ENCODE measurements around the gene GRIA4.

Gene GRIA4

DNA sequence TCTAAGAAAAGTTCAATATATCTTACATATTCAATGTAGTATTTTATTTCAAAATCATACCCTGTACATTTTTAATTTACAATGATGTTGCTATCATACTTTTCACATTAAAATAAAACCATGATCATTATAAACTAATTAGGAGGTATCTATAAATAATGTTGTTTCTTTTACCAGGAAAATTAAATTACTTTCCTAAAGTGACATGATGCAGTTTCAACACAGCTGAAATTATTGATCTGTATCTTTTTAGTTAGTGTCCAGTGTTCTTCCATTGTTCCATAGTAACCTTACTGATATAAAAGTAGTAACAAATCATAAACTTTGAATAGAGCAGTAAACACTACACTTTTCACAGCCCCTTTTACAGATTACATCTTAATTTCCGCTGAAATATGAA, 29.7 kb downstream of the GRIA4 start:
- no peak for DNase-seq (ENCODE audit: low spot score)

DNA sequence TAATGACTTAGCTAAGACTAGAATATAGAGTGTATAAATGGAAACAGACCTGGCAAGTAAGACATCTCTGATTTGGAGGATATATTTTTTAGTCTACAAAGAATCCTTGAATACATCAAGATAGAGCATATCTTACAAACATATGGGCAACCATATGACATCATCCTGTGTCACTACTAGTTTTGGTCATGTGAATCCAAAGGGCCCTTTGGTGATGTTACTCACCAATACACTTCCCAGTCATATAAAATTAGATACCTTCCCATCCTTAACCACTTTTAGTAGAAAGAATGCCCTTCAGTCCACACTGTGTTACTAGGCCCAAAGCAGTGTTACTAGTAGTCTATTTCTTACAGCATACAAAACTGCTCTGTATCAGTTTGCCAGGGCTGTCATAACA, 31.6 kb downstream of the GRIA4 start:
- DNase-seq (ENCODE audit: low spot score), result no peak

DNA sequence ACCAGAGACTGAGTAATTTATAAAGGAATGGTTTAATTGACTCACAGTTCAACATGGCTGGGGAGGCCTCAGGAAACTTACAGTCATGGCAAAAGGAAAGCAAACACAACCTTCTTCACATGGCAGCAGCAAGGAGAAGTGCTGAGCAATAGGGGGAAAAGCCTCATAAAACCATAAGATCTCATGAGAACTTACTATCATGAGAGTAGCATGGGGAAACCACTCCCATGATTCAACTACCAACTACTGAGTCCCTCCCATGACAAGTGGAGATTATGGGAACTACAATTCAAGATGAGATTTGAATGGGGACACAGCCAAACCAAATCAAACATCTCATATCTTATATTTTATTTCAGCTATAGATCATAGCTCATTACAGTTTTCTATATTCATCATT, 33.0 kb downstream of the GRIA4 start:
- DNase-seq (ENCODE audit: low spot score), result no peak

DNA sequence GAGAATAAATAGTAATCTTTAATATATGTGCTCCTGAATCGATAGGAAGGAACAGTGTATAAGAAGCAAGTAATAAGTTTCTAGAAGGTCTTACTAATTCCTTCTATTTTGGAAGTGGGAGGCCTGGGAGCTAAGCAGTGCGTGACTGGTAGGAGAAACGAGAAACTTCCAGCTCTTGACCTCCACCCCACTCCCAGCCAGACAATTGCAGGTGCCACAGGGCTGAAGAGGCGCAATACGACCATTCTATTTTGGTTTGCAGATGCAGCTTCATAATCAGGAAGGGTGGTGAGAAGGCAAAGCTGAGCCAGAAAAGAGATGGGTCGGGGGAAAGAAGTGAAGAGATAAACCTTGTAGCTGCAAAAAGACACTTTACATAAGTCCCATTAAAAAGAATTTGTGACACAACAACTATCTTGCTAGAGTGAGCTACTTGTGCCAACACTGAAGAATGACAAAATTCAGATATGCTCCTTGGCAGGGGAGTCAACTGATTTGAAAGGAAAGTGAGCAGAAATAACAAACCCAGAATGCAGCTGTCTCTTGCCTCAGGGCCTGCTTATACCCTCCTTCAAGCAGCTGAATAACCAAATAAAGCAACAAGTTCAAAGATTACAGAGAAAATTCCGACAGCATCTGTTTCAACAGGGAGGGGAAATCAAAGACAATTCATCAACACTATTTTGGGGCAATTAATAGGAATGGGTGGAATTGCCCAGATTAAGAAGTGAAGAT, 35.1 kb downstream of the GRIA4 start:
- no peak for DNase-seq (ENCODE audit: low spot score)

DNA sequence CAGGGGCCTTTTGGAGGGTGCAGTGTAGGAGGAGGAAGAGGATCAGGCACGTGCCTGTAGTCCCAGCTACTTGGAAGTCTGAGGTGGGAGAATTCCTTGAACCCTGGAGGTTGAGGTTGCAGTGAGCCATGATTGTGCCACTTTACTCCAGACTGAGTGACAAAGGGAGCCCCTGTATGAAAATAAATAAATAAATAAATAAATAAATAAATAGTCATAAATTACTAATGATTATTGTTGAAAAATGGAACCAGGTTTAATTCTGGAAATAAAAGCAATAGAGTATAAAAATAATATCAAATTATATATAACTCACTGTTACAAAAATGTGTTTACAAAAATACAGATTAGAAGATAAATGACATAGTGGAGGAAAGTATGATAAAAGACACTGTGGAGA, 37.9 kb downstream of the GRIA4 start:
- no peak for DNase-seq (ENCODE audit: low spot score)

DNA sequence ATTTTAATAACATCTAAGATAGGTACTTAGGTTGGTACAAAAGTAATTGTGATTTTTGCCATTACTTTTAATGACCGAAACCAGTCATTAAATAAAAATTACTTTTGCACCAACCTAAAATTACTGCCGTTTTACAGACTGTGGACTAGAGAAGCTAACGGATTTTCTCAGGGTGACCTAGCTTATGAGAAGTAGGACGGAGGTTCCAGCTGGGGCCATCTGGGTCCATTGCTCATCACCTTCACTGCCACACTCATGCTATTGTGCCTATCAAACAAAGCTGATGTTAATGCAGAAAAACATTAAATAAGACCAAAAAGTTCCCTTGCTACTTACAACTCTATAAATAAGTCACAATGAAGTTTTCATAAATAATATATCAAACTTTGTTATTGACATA, 38.9 kb downstream of the GRIA4 start:
- DNase-seq (ENCODE audit: low spot score), result no peak

DNA sequence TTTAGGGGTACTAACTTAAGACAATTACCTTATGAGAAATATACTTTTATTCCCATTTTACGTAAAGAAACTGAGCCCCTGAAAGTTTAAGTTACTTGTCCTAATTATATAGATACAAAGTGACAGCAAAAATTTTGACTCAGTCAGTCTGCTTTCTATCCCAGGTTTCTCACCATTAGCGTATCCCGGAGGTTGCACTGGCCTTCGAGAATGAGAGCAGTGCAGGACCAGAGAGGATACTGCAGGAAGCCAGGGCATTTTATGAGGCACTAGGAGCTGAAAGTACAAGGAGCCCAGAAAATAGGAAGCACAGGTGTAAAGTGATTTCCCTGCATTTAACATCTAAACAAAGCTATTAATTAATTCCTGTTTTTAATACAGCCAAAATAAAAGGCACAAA, 55.4 kb downstream of the GRIA4 start:
- no peak for DNase-seq (ENCODE audit: low spot score)

DNA sequence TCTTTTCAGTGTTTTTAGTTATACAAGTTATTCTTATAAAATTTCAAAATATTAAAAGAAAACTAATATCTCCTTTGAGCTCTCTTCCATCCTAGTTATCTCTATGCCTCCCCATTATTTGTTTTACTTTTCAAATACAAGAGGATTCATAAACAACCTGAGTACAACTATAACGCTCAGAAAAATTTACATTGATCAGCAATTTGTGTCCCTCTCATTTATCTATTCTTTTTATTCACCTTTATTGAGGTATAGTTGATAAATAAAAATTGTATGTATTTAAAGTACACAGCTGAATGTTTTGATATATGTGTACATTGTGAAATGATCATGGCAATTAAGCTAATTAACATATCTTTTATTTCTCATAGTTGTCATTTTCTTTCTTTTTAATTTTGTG, 57.6 kb downstream of the GRIA4 start:
- no peak for DNase-seq (ENCODE audit: low spot score)

DNA sequence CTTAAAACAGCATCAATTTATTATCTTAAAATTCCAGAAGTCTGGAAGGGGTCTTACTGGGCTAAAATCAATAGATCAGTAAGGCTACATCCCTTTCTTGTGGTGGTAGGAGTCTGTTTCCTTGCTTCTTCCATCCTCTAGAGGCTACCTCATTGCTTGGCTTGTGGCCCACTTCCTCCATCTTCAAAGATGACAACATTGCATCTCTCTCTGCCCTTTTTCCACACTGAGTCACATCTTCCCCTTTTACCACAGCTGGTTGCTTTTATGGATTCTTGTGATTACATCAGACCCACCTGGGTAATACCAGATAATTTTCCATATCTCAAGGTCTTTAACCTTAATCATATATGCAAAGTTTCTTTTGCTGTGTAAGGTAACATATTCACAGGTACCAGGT, 60.9 kb downstream of the GRIA4 start:
- DNase-seq (ENCODE audit: low spot score), result no peak

DNA sequence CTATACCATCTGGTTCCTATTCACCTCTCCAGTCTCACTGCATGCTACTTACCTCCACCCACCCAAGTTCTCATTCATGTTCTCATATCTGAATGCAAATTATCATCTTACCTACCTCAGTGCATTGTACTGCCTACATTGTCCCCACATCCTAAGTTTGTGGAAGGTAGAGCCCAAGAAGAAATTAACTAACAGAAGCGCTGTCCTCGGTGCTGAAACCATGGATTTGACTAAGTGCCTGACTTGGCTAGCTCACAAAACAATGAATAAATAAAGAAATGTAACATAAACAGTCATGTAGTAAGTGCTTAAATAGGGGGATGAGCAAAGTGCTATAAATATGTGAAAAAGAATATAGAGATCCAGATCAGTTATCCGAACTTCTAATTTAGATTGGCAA, 63.2 kb downstream of the GRIA4 start:
- peak; percentile 34 for DNase-seq (ENCODE audit: low spot score)

DNA sequence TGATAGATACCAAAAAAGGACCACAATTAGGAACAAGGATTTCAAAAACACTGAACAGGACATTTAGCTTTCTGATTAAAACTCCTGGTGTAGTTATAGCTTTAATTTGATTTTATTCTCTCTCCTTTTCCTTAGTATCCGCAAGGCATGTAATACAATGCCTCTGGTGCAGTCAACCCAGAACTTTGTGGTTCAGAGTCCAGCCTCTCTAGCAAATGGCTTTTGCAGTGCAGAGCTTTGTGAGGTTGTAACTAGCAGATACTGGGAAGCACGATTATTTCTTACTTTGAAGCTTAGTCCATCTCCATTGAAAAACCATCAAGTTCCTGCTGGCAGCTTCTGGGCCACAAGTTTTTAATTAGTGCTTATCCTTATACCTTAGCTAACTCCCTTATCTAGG, 79.8 kb downstream of the GRIA4 start:
- no peak for DNase-seq (ENCODE audit: low spot score)

DNA sequence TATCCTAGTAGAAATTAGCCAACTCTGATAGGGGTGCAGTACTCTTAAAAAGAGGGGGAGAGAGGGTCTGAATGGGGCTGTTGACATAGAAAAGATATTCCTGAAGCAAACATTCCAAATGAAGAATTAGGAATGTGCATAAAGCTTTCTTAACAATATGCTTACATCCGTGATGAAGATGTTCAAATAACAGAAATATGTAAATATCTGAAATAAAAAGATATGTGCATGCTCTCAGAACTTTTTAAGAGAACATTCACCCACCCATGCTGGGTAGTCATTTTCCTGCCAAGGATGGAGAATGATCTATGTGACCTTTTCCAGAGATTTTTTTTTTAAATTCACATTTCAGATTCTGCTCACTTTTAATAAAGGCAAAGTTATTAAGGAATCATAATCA, 80.6 kb downstream of the GRIA4 start:
- no peak for DNase-seq (ENCODE audit: low spot score)

DNA sequence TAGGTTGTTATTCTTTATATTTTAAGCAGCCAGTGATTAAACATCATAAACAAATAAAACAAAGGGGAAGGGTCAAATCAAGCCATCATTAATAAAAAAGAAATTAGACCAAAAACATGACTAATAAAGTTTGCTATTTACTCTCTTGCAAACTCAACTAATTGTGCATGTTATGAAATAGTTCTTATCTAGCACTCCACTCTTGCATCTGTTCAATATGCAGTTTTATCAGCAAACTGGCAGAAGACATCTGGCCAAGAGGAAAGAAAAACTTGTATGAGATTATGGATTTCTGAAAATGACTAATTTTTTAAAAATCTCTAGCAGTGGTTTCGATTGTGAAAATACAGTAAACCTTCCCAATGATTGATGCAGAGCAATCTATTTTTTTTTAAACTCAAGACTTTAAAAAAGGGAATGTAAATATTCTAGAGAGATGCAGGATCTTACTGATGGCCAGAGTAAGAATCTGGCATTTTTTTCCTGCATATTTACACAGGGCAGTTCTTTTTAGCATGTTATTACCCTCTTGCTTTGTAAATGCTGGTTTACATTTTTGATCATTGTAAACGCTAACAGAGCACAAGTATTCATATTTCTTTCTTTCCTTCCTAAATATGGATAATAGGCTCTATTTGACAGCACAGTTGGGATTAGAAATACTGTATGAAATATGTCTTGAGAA, 83.3 kb downstream of the GRIA4 start:
- DNase-seq (ENCODE audit: low spot score), result no peak

DNA sequence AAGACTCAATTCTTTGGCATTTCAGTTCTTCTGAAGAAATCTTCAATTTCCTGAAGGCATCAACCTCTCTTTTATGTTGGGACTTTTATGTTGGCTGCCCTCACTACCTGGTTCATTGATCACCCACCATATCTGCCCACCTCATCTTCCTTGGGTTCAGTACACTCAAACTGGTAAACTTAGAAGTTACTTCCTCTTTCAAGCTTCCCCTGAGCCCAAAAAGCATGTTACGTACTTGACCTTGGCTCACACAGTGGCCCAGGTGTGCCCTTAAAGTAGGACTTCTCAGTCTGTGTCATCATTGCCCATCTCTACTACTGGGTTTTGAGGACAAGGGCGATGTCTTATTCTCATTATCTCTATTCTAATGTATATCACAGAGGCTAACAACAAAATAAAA, 86.1 kb downstream of the GRIA4 start:
- no peak for DNase-seq (ENCODE audit: low spot score)

DNA sequence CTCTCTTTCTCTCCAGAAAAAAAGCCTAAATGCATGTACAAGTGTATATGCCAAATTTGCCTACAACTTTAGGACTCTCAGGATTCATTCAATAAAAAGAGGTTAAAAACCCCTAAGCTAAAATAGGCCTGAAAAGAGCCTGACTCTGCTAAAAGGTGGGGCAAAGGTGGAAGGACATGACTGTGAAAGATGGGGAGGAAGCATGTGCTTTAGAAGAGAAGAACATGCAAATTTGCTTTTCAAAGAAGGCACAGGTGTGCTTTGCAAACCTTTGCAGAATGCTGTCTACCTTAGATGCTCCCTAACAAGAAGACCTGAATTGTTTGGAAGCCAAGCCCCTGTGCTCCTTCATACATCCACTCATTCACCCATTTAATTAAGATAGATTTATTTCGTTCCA, 87.4 kb downstream of the GRIA4 start:
- DNase-seq (ENCODE audit: low spot score), result no peak

DNA sequence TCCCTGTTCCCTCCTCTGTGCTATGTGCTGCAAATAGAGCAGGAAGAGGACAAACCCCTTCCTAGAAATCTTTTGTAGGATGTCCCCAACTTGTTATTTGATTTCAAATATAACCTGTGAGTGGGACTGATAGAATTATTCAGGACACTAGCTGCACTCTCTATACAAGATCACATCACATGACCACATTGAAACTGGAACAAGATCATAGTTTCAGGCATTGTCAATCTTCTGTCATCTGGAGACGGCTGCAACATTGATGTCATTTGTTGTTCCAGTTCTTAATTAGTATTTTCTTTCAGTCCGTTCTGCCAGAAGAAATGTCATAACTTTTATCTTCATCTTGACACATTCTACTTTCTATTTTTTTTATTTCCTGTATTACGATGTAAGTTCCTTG, 89.3 kb downstream of the GRIA4 start:
- no peak for DNase-seq (ENCODE audit: low spot score)

DNA sequence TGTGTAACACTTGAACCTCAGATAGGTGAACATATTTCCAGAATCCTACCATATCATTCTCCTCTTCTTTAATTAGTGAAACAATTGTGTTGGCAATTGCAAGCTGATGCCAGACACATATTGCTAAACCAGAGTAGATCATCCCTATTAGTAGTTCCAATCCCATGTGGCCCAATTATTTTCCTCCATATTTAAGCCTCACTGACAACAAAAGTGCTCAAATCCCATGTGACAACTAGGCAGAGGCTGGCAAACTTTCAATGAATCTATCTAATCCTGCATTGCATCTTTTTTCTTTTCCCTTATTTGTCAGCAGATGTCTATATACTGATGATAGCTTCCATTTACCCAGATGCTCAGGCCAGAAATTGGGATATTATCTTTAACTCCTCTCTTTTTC, 90.4 kb downstream of the GRIA4 start:
- DNase-seq (ENCODE audit: low spot score), result no peak

DNA sequence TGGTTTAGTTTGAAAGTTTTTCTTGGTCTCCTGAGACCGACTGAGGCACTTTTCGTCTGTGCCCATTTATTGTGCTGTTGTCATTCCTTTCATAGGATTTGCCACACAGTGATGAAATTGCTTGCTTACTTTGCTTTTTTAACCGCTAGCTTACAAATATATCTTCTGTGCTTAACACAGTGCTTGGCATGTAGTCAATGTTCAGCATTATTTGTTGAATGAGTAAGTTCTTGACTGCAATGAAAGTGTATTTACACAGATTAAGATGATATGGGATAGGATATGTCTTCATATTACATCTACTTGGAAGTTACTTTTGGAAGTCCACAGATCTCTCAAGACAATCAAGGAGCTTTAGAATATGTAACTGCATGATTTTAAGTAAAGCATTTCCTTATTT, 91.2 kb downstream of the GRIA4 start:
- no peak for DNase-seq (ENCODE audit: low spot score)

DNA sequence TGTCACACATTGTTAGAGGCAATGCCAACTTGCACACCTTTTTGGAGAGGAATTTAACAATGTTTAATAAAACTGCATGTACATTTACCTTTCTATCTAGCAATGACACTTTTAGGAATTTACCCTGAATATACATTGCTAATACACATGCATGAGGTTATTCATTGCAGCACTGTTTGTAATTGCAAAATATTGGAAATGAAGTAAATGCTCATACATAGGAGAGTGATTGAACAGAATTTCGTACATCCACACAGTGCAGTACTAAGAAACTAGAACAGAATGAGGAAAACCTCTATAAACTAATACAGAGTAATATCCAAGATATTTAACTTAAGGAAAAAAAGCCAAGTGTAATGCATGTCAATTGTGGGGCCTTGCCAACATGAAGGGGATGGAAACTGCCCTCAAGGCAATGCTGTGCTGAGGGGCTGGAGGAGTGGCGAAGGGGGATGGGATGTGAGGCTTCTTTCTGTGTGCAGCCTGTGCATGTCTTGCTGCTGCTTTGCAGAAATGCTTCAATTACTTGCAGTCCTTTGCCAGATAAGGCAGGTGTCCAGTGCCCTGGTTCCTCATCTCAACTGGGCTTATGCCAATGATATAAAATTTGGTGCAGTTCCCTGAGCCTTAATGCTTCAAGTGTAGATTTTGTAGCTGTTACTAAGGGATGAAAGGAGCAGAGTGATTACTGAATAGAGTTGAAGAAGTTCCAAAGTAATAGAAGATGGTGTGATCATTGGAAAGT, 96.1 kb downstream of the GRIA4 start:
- DNase-seq (ENCODE audit: low spot score), result no peak

DNA sequence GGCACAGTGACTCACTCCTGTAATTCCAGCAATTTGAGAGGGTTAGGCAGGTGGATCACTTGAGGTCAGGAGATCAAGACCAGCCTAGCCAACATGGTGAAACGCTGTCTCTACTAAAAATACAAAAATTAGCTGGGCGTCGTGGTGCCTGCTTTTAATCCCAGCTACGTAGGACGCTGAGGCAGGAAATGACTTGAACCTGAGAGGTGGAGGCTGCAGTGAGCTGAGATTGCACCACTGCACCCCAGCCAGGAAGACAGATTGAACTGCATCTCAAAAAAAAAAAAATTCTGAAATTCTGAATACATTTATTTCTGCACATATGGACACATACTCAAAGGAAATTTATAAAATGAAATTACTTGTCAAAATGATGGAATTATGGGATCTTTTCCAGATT, 103.2 kb downstream of the GRIA4 start:
- no peak for DNase-seq (ENCODE audit: low spot score)

DNA sequence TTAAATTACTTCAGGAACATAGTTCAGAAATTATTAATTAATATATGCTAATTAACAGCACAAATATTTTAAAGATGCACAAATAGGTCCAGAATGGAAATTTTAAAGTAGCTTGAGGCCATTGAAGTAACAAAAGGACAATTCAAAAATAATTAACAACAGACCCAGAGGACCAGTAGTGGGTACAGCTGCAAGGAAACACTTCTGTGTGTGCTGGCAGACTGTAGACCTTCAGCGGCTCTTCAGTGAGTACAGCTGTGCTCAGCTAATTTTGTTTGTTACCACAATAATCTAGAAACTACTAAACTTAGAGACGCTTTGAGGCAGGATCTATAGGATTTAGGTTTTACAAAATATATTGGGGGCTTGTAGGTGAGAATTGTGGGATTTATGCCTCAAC, 103.8 kb downstream of the GRIA4 start:
- DNase-seq (ENCODE audit: low spot score), result no peak

DNA sequence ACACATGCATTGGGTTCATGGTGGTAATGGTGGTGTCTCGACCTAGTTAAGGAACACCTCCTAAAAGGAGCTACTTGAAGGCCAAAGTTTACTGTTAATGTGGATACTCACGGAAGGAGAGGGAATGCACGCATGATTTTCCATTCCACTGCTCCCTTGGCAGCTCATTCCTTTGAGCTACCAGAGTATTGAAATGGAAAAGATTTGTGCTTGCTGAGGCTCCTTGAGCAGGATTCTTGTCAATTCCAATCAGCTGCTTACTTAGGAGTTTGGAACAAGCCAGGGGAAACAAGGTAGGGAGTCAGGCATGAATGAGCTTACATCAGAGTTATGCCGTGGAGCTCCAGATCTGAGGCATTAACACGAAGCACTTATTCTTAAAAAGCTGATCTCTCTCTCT, 108.8 kb downstream of the GRIA4 start:
- DNase-seq (ENCODE audit: low spot score), result no peak

DNA sequence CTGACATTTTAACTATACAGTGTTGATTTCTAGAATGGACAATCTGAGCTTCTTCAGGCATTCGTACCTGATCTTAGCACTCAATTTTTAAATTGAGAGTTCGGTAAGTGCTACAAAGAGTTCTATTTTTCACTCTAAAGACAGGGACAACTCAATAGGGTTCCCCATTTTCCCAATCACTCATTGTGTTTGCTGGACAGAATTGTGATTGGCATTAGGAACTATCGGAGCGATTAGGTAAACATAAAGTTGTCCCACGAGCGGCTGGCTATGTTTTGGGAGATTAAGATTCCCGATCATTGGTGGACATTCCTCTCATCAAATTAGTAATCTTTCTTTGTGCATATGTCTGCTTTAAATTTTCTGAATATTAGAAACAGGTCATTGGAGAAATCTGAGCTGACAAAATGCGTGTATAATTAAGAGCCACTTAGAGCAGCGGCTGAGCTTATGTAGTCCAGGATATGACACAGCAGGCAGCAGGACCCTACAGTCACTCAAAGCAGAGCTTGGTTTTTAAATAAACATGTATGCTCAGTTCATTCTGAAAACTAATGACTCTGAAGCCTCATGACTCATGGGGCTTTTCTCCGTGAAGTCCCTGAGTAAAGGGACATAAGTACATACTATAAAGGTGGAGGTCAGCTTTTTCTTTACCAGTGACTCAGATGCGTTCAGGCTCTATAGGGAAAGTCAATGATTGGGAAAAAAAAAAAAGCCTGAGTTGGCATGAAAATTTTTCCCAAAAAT, 109.4 kb downstream of the GRIA4 start:
- peak; percentile 15 for DNase-seq (ENCODE audit: low spot score)
